ENCODE results near the gene C2orf15. TPM values are rescaled to one million over a fixed set of nuclear protein-coding genes. Genes with fewer than 3 reads are reported as not detected.
"Not testable (repeated sequence)": the region's sequence is repeated elsewhere in the genome, so short reads cannot be mapped to it uniquely, and the experiment has no call there.

Gene C2orf15
- total RNA-seq, 6 experiments from 2014 or later = 0.24 to 1.4 (median 0.44) TPM

- H3K4me3 ChIP-seq = no peak overlapping the region
- no peaks in the 10 kb centered on the region for H3K27me3 ChIP-seq
- no peaks in the 10 kb centered on the region for H3K4me1 ChIP-seq
- 37% methylated on average over 2 of the region's 2 CpGs for WGBS (ENCODE audit: insufficient coverage, low coverage, low lambda C conversion rate, missing lambda C conversion rate)
- intact Hi-C loops (cut with DNase I) = no loop called here
- no peaks in the 10 kb centered on the region for H3K36me3 ChIP-seq
- H3K27ac ChIP-seq = no peak overlapping the region
- TF ChIP-seq POLR2A (IDR thresholded peaks at IDR 0.05) (no peak), CTCF (IDR thresholded peaks at IDR 0.05) (no peak)
- DNase-seq (no peak), ATAC-seq (no peak)
- H3K9me3 ChIP-seq = no peaks in the 10 kb centered on the region
These were observed 34.6 kb upstream of the C2orf15 start for GRCh38 chr2:99106913-99107312.

GRCh38 chr2:99111236-99111635 is 30.3 kb upstream of the C2orf15 start:
- WGBS (ENCODE audit: insufficient coverage, low coverage, low lambda C conversion rate, missing lambda C conversion rate) = 67% methylated on average over 2 of the region's 2 CpGs
- ATAC-seq (no peak), DNase-seq (no peak)
- Histone ChIP-seq H3K36me3 (no peaks in the 10 kb centered on the region), H3K4me3 (no peak overlapping the region), H3K27ac (no peak overlapping the region), H3K9me3 (no peaks in the 10 kb centered on the region), H3K4me1 (no peaks in the 10 kb centered on the region), H3K27me3 (no peaks in the 10 kb centered on the region)
- intact Hi-C loops (cut with DNase I) = no loop called here
- TF ChIP-seq POLR2A (IDR thresholded peaks at IDR 0.05) = no peak
- TF ChIP-seq CTCF (IDR thresholded peaks at IDR 0.05) = no peak

GRCh38 chr2:99111945-99112344 is 29.6 kb upstream of the C2orf15 start:
- Histone ChIP-seq H3K27ac (no peak overlapping the region), H3K36me3 (no peaks in the 10 kb centered on the region), H3K9me3 (no peaks in the 10 kb centered on the region), H3K4me3 (no peak overlapping the region), H3K27me3 (no peaks in the 10 kb centered on the region), H3K4me1 (no peaks in the 10 kb centered on the region)
- intact Hi-C loops (cut with DNase I) = no loop called here
- 95% methylated on average over 1 of the region's 1 CpG for WGBS (ENCODE audit: insufficient coverage, low coverage, low lambda C conversion rate, missing lambda C conversion rate)
- TF ChIP-seq CTCF (IDR thresholded peaks at IDR 0.05) (no peak), POLR2A (IDR thresholded peaks at IDR 0.05) (no peak)
- DNase-seq = no peak
- no peak for ATAC-seq

GRCh38 chr2:99112617-99113016 is 28.9 kb upstream of the C2orf15 start:
- H3K9me3 ChIP-seq = no peaks in the 10 kb centered on the region
- intact Hi-C loops (cut with DNase I) = no loop called here
- H3K4me1 ChIP-seq = no peaks in the 10 kb centered on the region
- no peak for DNase-seq
- H3K27ac ChIP-seq = no peak overlapping the region
- no peak for TF ChIP-seq POLR2A (IDR thresholded peaks at IDR 0.05)
- no peak for TF ChIP-seq CTCF (IDR thresholded peaks at IDR 0.05)
- no peaks in the 10 kb centered on the region for H3K36me3 ChIP-seq
- H3K27me3 ChIP-seq = no peaks in the 10 kb centered on the region
- 54% methylated on average over 4 of the region's 4 CpGs for WGBS (ENCODE audit: insufficient coverage, low coverage, low lambda C conversion rate, missing lambda C conversion rate)
- no peak overlapping the region for H3K4me3 ChIP-seq
- ATAC-seq = no peak

- intact Hi-C loops (cut with DNase I) = no loop called here
- ATAC-seq (no peak), DNase-seq (no peak)
- no peaks in the 10 kb centered on the region for H3K4me1 ChIP-seq
- no peaks in the 10 kb centered on the region for H3K36me3 ChIP-seq
- no peak for TF ChIP-seq POLR2A (IDR thresholded peaks at IDR 0.05)
- no peak for TF ChIP-seq CTCF (IDR thresholded peaks at IDR 0.05)
- H3K27me3 ChIP-seq = no peaks in the 10 kb centered on the region
- H3K9me3 ChIP-seq = peaks cover 0 to 10% (median 3%) of the 10 kb centered on the region in 4 donors
- no peak overlapping the region for H3K27ac ChIP-seq
- 85% methylated on average over 2 of the region's 2 CpGs for WGBS (ENCODE audit: insufficient coverage, low coverage, low lambda C conversion rate, missing lambda C conversion rate)
- no peak overlapping the region for H3K4me3 ChIP-seq
These were observed 13.5 kb upstream of the C2orf15 start for GRCh38 chr2:99127981-99128380.

- H3K36me3 ChIP-seq; ATAC-seq; H3K27ac ChIP-seq; H3K4me1 ChIP-seq; intact Hi-C loops (cut with DNase I); H3K27me3 ChIP-seq; H3K4me3 ChIP-seq; DNase-seq: not testable (repeated sequence)
- 83% methylated on average over 1 of the region's 2 CpGs for WGBS (ENCODE audit: insufficient coverage, low coverage, low lambda C conversion rate, missing lambda C conversion rate)
- H3K9me3 ChIP-seq = peaks cover 0 to 12% (median 5%) of the 10 kb centered on the region in 4 donors
These were observed 6.4 kb upstream of the C2orf15 start for GRCh38 chr2:99135044-99135556.
